Renal cortical epithelial cell (primary cell): ENCODE results near the gene TTC22. TPM values are rescaled to one million over a fixed set of nuclear protein-coding genes. Genes with fewer than 3 reads are reported as not detected.

Experiments
- DNase-seq: peaks from one replicate; pipeline ENCODE4 v3.0.0-alpha.2; 2011; ENCODE audit warnings: low read depth
- total RNA-seq: library from RNA; depleted of rRNA; stranded (reverse); fragments of >200 nt; gene quantifications from 2 replicates; pipeline ENCODE4 v1.2.3, GENCODE V29; 2014

TTC22 gene
- total RNA-seq, 1 donor from 2014 or later = 10.3 TPM

- no peak for DNase-seq
These were observed 49.7 kb downstream of the TTC22 start for GRCh38 chr1:54751426-54751825.

- DNase-seq = no peak
These were observed 50.5 kb downstream of the TTC22 start for GRCh38 chr1:54750596-54750995.

GRCh38 chr1:54748094-54748835 is 52.9 kb downstream of the TTC22 start:
- no peak for DNase-seq

GRCh38 chr1:54745864-54746263 is 55.3 kb downstream of the TTC22 start:
- DNase-seq = no peak

GRCh38 chr1:54745274-54745673 is 55.8 kb downstream of the TTC22 start:
- peak; percentile 11 for DNase-seq

GRCh38 chr1:54744696-54745095 is 56.4 kb downstream of the TTC22 start:
- DNase-seq = no peak

- DNase-seq = no peak
These were observed 57.5 kb downstream of the TTC22 start for GRCh38 chr1:54743416-54744226.

- DNase-seq = no peak
These were observed 58.8 kb downstream of the TTC22 start for GRCh38 chr1:54742282-54742681.

- no peak for DNase-seq
These were observed 59.6 kb downstream of the TTC22 start for GRCh38 chr1:54741531-54741930.

GRCh38 chr1:54738244-54738643 is 62.9 kb downstream of the TTC22 start:
- no peak for DNase-seq

- no peak for DNase-seq
These were observed 64.4 kb downstream of the TTC22 start for GRCh38 chr1:54736685-54737084.

Other genes starting within 250 kb of the TTC22 start
- gene FAM151A, start 177.8 kb downstream of the TTC22 start, total RNA-seq = not detected in 2 replicates
- not detected in 2 replicates for gene MROH7, start 159.5 kb downstream of the TTC22 start, total RNA-seq
- gene TTC4, start 85.5 kb downstream of the TTC22 start, total RNA-seq = 26.0 and 26.6 TPM in 2 replicates
- 4.5 and 9.2 TPM in 2 replicates for gene PARS2, start 36.8 kb downstream of the TTC22 start, total RNA-seq
- gene DHCR24, start 85.9 kb upstream of the TTC22 start, total RNA-seq = 383 and 608 TPM in 2 replicates
- 0.35 TPM in 1 of 2 replicates, not detected in the other for gene TMEM61, start 179.3 kb upstream of the TTC22 start, total RNA-seq
- gene BSND, start 197.6 kb upstream of the TTC22 start, total RNA-seq = 0.45 TPM in 1 of 2 replicates, not detected in the other
- 1.1 and 17.5 TPM in 2 replicates for gene PCSK9, start 238.2 kb upstream of the TTC22 start, total RNA-seq